Glomerular visceral epithelial cell (primary cell): ENCODE data around the gene CYB561D2.
"Not testable (repeated sequence)": the region's sequence is repeated elsewhere in the genome, so short reads cannot be mapped to it uniquely, and the experiment has no call there.

Experiments used
- DNase-seq: peaks from one replicate; pipeline ENCODE4 v3.0.0-alpha.2; 2016; ENCODE audit errors: extremely low spot score

CYB561D2 gene, protein sequence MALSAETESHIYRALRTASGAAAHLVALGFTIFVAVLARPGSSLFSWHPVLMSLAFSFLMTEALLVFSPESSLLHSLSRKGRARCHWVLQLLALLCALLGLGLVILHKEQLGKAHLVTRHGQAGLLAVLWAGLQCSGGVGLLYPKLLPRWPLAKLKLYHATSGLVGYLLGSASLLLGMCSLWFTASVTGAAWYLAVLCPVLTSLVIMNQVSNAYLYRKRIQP

DNA sequence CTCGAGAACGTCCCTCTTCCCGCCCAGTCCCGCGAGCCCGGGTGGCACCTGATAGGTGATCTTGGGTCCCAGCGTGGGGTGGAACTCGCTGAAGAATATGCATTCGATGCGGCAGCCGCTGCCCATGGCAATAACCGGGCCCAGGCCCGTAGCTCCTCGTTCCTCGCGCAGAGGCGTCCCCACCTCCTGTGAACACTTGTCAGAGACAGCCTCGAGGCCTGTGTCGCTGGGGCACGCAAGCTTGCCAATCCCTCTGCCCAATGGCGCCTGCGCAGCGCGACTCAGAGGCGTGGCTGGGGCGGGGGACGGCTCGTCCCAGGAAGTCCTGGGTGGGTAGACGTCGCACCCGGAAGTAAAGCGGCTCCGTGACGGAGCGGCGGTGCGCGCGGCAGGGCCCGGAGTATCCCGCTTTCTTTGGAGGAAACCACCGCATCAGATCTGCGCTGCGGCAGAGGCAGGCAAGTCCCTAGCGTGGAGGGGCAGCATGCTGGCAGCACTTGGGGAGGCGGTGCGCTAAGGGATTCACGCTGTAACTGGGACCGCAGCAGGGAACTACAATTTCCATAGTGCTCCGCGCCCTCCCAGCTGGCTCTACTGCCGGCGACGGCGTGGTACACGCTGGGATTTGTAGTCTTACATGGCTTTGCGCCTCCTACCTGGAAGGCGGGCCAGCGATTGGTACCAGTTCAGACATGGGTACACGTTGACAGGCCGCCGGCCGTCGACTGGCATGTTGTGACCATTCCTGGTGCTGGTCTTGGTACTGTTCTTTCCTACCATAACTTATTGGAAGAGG, at the start of gene CYB561D2, which contains the start of gene NPRL2:
CYB561D2 (plus strand) TSS at position 336 of the 796 bp plus-strand sequence. CDS start 572 bp downstream, outside the sequence.
NPRL2 (minus strand) TSS at position 249 of the 796 bp plus-strand sequence; CDS start at position 126, 123 bp downstream.
- peak; percentile 92 for DNase-seq

GRCh38 chr3:50302095-50303012, 48.3 kb upstream of the CYB561D2 start:
- DNase-seq = no peak

- peak; percentile 57 for DNase-seq
Measured at GRCh38 chr3:50303013-50303815, 47.4 kb upstream of the CYB561D2 start, which contains the start of gene HYAL1. Gene HYAL1 (minus strand): TSS chr3:50303574. CDS start chr3:50302956, 618 bp downstream.

GRCh38 chr3:50304601-50305000, 46.1 kb upstream of the CYB561D2 start:
- DNase-seq = no peak

DNA sequence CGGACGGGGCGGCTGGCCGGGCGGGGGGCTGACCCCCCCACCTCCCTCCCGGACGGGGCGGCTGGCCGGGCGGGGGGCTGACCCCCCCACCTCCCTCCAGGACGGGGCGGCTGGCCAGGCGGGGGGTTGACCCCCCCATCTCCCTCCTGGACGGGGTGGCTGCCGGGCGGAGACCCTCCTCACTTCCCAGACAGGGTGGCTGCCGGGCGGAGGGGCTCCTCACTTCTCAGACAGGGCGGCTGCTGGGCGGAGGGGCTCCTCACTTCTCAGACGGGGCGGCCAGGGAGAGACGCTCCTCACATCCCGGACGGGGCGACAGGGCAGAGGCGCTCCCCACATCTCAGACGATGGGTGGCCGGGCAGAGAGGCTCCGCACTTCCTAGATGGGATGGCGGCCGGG, 38.6 kb upstream of the CYB561D2 start:
- DNase-seq = not testable (repeated sequence)

DNA sequence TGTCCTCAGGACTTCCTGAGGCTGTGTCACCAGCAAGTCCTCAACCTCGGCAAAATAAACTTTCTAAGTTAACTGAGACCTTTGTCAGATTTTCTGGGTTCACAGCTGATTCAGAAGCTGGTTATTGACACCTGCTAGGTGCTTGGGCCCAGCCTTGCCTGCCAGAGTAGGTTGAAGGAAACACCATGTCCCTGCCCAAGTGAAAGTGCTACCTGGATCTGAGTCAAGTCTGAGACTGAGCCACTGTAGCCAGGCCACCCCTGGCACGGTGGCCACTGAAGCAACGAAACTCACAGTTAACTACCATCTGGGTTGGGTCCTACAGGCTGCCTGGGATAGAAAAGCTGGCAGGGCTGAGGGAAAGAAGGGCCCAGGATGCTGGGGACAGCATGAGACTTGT, 36.3 kb upstream of the CYB561D2 start:
- DNase-seq = no peak

DNA sequence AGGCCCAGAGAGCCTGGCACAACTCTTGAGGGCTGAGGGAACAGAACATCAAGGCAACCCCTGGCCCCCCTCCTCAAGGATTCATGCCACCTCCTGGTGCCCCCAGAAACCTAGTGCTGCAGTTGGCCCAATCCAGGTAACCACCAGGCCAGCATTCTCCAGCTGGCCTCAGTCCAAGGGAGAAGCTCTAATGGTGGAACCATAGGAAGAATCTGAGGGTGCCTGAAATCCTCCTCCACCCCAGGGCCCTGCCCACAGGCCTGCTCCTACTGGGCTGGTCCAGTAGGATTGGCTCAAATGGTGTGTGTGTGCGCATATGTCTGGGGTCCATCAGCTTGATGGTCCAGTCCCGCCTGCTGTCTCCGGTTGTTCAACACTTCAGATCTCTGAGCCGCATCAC, 35.8 kb upstream of the CYB561D2 start:
- no peak for DNase-seq

DNA sequence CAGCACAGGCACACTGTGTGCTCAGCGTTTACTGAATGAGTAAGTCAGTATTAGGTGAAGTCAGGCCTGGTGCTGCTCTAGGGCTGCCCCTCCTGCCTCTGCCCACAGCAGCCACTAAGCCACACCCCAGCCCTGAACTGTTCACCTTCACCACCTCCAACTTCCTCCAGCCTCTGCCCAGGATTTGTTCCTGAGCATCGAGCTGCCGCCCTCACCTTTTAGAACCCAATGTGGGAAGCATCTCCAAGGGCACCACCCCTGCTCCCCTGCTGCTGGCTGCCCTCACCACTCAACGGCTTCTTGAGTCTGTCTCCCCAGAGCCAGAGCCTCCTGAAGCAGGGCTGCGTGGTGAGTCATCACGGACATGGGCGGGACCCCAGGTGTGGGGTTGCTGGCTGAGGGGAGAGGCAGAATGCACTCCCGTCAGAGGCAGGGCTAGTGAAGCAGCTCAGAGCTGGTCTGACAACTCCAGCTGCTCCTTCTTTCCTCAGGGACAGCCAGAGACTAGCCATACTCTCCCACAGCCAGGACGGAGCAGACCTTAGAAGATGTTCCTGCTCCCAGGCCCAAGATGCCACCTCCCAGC, 33.9 kb upstream of the CYB561D2 start:
- DNase-seq = peak; percentile 87

GRCh38 chr3:50317300-50317699, 33.4 kb upstream of the CYB561D2 start:
- no peak for DNase-seq

- no peak for DNase-seq
Measured at GRCh38 chr3:50318163-50318562, 32.5 kb upstream of the CYB561D2 start.

GRCh38 chr3:50318615-50319014, 32.0 kb upstream of the CYB561D2 start:
- DNase-seq = no peak

GRCh38 chr3:50319181-50319893, 31.3 kb upstream of the CYB561D2 start:
- no peak for DNase-seq

GRCh38 chr3:50319894-50320625, 30.6 kb upstream of the CYB561D2 start:
- DNase-seq = no peak

DNA sequence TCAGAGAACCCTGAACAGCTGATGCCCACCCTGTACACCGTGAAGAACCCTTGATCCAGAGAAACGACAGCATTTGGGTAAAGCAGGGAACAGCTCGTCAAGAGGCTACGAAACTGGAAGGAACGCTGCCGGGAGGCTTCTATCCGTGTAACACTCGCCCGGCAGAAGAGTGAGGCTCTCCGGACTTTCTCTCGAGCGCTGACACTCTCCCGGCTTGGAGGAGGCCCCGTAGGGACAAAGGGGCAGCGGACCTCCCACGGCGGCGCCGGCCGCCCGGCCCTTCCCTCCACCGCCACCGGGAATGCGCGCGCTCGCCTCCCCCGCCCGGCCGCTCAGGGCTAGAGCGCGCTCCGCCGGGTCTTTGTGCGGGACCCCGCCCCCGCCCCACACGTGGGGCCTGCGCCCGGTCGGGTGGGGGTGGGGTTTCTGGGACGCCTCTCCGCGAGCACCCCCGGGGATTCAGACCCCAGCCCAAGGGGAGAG, 29.8 kb upstream of the CYB561D2 start:
- peak; percentile 68 for DNase-seq

DNA sequence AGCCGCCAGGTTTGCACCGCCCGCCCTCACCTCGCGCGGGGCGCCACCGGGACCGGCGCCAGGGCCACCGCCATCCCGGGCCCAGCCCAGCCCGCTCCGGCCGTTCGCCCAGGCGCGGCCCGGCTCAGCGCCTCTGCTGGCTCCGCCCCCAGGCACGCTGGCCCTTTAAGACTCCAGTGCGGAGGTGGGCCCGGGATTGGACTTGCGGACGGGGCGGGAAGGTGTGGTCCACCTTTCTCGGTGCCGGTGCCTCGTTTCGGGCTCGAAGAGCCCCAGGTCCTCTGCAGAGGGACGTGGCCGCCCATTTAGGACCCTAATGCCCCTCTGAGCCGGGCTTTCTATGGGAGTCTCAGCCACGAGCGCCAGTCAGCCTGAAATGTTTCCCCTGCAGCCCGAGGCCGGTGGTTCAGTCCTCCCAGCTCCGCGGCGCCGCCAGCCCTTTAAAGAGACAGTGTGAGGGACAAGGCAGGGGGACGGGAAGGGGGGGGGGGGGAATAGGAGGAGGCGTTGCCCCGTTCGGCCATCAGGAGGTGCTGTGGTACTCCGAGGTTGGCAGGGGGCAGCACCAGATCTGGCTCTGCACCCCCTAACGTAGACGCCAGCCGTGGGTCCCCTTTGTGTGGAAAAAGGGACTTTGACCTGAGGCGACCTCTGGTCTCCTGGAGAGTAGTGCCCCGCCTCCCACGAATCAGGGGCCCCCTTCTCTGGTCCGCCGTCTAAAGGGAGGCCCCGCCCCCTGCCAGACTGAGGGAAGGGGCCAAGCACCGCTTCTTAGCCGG, 29.1 kb upstream of the CYB561D2 start:
- peak; percentile 84 for DNase-seq

- DNase-seq = no peak
Measured at GRCh38 chr3:50322115-50322385, 28.6 kb upstream of the CYB561D2 start.

DNA sequence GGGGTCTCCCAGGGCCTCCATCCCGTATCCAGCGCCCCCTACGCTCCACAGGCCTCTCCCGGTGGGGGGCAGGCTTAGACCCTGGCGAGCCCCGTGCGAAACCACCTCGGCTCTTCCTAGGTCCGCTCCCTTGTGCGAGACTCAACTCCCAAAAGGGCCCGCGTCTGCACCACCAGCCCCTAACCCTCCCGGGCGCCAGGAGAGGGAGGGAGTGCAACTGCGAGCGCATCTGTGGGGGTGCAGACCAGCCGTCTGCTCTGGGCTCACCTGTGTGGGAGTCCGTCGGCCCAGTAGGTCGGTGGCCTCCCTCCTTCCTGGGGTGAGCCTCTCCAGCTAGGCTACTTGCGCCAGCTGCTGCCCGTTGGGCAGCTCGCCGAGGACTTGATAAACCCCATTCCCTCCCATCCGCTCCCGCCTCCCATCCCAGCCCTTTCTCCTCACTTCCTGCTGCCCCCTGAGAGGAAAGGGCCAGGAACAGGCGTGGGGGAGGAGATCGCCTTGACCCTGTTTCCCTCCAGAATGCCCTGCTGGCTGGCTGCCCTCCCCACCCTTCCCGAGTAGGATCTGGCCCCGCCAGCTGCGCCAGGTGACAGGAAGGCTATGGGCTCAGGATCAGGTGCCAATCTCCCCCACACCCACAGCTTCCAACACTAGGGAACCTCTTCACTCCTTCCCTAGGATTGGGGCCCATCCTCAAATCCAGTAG, 28.1 kb upstream of the CYB561D2 start, which contains the start of gene HYAL2:
HYAL2 (minus strand) TSS at position 360 of the 706 bp plus-strand sequence. CDS start 2,256 bp downstream, outside the sequence.
- no peak for DNase-seq

GRCh38 chr3:50323092-50323600, 27.5 kb upstream of the CYB561D2 start:
- no peak for DNase-seq
